ENCODE measurements around the gene TMPRSS4.

- TF ChIP-seq, protein P1, sequence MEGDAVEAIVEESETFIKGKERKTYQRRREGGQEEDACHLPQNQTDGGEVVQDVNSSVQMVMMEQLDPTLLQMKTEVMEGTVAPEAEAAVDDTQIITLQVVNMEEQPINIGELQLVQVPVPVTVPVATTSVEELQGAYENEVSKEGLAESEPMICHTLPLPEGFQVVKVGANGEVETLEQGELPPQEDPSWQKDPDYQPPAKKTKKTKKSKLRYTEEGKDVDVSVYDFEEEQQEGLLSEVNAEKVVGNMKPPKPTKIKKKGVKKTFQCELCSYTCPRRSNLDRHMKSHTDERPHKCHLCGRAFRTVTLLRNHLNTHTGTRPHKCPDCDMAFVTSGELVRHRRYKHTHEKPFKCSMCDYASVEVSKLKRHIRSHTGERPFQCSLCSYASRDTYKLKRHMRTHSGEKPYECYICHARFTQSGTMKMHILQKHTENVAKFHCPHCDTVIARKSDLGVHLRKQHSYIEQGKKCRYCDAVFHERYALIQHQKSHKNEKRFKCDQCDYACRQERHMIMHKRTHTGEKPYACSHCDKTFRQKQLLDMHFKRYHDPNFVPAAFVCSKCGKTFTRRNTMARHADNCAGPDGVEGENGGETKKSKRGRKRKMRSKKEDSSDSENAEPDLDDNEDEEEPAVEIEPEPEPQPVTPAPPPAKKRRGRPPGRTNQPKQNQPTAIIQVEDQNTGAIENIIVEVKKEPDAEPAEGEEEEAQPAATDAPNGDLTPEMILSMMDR (conservative IDR thresholded peaks at IDR 0.05; ENCODE audit: low read length), result no peak
- no peak for TF ChIP-seq EZH2phosphoT487 (IDR thresholded peaks at IDR 0.05; ENCODE audit: borderline replicate concordance)
Observed at GRCh38 chr11:118045191-118045590, 31.7 kb upstream of the TMPRSS4 start.
